HepG2 (cell line): ENCODE results near the gene NOS1. TPM values are rescaled to one million over a fixed set of nuclear protein-coding genes. Genes with fewer than 3 reads are reported as not detected.

Experiments used
- ATAC-seq: fragments of 200-7000 bp; cut with Tn5 transposase; 3 replicates; pipeline ENCODE4 v1.9.1; 2020; ENCODE audit warnings: mild to moderate bottlenecking, moderate library complexity
- BruUV-seq: library from RNA; stranded (reverse); fragments of 400-500 nt; replicated peaks from 2 replicates; lab custom pipeline; 2021; lab: Mats Ljungman, UMichigan
- CTCF ChIA-PET: fragments of 300-600 bp; formaldehyde crosslinking; extraction: SDS; loops from one replicate; lab custom pipeline; 2021; ENCODE audit warnings: low total read pairs, inconsistent platforms, low intra/inter-chr PET ratio; lab: Yijun Ruan, JAX
- POLR2A ChIA-PET: fragments of 350-600 bp; sonication (Branson Sonifier 250); formaldehyde crosslinking; loops from one replicate; lab custom pipeline; 2020; ENCODE audit warnings: antibody characterized with exemption, inconsistent platforms; lab: Yijun Ruan, JAX
- DNase-seq: peaks from one replicate; pipeline ENCODE4 v3.0.0-alpha.2; 2015; ENCODE audit warnings: low spot score
- FAIRE-seq: peaks from 3 replicates; lab custom pipeline; 2011; peaks lifted over from hg19 to GRCh38; lab: Jason Lieb, UNC
- H2AFZ ChIP-seq: one replicate; pipeline ENCODE4 v1.6.1; 2011; ENCODE audit warnings: low read length, inconsistent platforms
- H3K27ac ChIP-seq: fragments of 300-600 bp; 3 replicates; pipeline ENCODE4 v1.8.0; 2011; ENCODE audit warnings: mixed run types, mild to moderate bottlenecking, mixed read lengths, low read length, inconsistent platforms; ENCODE audit not compliant: insufficient read depth; ENCODE audit errors: extremely low read length
- H3K27me3 ChIP-seq, 2 experiments: fragments of 200-600 bp in 1 of 2; 2 replicates in 1 of 2; 3 replicates in 1 of 2; pipeline versions ENCODE4 v1.6.0 to v1.8.0; 2011; ENCODE audit warnings: low read length in 2 of 2, mild to moderate bottlenecking in 2 of 2, moderate library complexity in 2 of 2, inconsistent platforms in 1 of 2; ENCODE audit not compliant: insufficient read depth in 2 of 2, control insufficient read depth in 1 of 2
- H3K36me3 ChIP-seq, 2 experiments: fragments of 200-600 bp in 1 of 2; replicated peaks in 1 of 2; 2 replicates in 1 of 2; 3 replicates in 1 of 2; pipeline versions ENCODE4 v1.5.1 to v1.8.0; 2011; ENCODE audit warnings: low read length in 2 of 2, inconsistent platforms in 1 of 2; ENCODE audit not compliant: insufficient read depth in 2 of 2, control insufficient read depth in 1 of 2
- H3K4me1 ChIP-seq: 2 replicates; pipeline ENCODE4 v1.5.1; 2012; ENCODE audit warnings: low read length, inconsistent platforms; ENCODE audit not compliant: insufficient read depth
- H3K4me2 ChIP-seq: 2 replicates; pipeline ENCODE4 v1.6.0; 2011; ENCODE audit warnings: low read depth, low read length, inconsistent platforms
- H3K4me3 ChIP-seq, 3 experiments: fragments of 200-600 bp in 1 of 3; sonication (generic), shearing (Covaris generic) in 1 of 3; replicated peaks in 1 of 3; 2 replicates each; pipeline ENCODE4 v1.5.1; 2011 to 2016; ENCODE audit warnings: low read length in 3 of 3, inconsistent platforms in 2 of 3, low read depth in 2 of 3, mild to moderate bottlenecking in 2 of 3, control low read depth in 1 of 3, mixed read lengths in 1 of 3; ENCODE audit not compliant: insufficient read depth in 1 of 3
- H3K79me2 ChIP-seq: one replicate; pipeline ENCODE4 v1.6.1; 2011; ENCODE audit warnings: low read length, inconsistent platforms; ENCODE audit not compliant: insufficient read depth
- H3K9ac ChIP-seq: 2 replicates; pipeline ENCODE4 v1.6.0; 2011; ENCODE audit warnings: mild to moderate bottlenecking, low read depth, low read length, inconsistent platforms; ENCODE audit not compliant: insufficient read depth
- H3K9me3 ChIP-seq: 2 replicates; pipeline ENCODE4 v1.5.1; 2012; ENCODE audit warnings: mild to moderate bottlenecking, low read length
- H4K20me1 ChIP-seq: 2 replicates; pipeline ENCODE4 v1.6.0; 2011; ENCODE audit warnings: inconsistent platforms, mild to moderate bottlenecking, low read length, moderate library complexity; ENCODE audit not compliant: insufficient read depth
- CENPT ChIP-seq: sonication (generic); formaldehyde crosslinking; IDR thresholded peaks from 2 replicates; pipeline ENCODE4 v1.8.0; 2022; ENCODE audit warnings: low read depth, mild to moderate bottlenecking, moderate library complexity, missing genetic modification reagents
- FOXP4 ChIP-seq: sonication (generic); formaldehyde crosslinking; IDR thresholded peaks from 2 replicates; pipeline ENCODE4 v1.4.0; 2020; ENCODE audit warnings: missing genetic modification reagents
- KLF6 ChIP-seq: IDR thresholded peaks from 2 replicates; pipeline ENCODE4 v1.8.0; 2016; ENCODE audit warnings: missing biosample characterization, missing genetic modification reagents
- PBX3 ChIP-seq: sonication (generic); formaldehyde crosslinking; IDR thresholded peaks from 2 replicates; pipeline ENCODE4 v1.8.1; 2023; ENCODE audit warnings: missing genetic modification reagents, inconsistent platforms, borderline replicate concordance
- RELA ChIP-seq: sonication (generic); formaldehyde crosslinking; IDR thresholded peaks from 2 replicates; pipeline ENCODE4 v1.4.0; 2020; ENCODE audit warnings: missing genetic modification reagents
- TSC22D2 ChIP-seq: sonication (generic); formaldehyde crosslinking; IDR thresholded peaks from 2 replicates; pipeline ENCODE4 v1.5.1; 2020; ENCODE audit warnings: missing genetic modification reagents, mild to moderate bottlenecking, borderline replicate concordance
- ZMYM4 ChIP-seq: sonication (generic); formaldehyde crosslinking; IDR thresholded peaks from 2 replicates; pipeline ENCODE4 v1.8.1; 2023; ENCODE audit warnings: mild to moderate bottlenecking, missing genetic modification reagents
- ZNF572 ChIP-seq: sonication (generic); formaldehyde crosslinking; IDR thresholded peaks from 2 replicates; pipeline ENCODE4 v1.5.1; 2020; ENCODE audit warnings: mild to moderate bottlenecking, missing genetic modification reagents
- WGBS: methylation state at CpG from one replicate; pipeline ENCODE4 v1.1.6; 2017; ENCODE audit warnings: low lambda C conversion rate; 5-methylcytosine and 5-hydroxymethylcytosine counted together
- in situ Hi-C: cut with HindIII; loops from 2 replicates; pipeline ENCODE4 v1.10.0; 2017; ENCODE audit warnings: low pct_unique_long_range_greater_than_20kb; ENCODE audit not compliant: extremely low pct_ligation_motif_present
- intact Hi-C: fragments of 100-400 bp; cut with micrococcal nuclease; formaldehyde crosslinking; loops from one replicate; pipeline ENCODE4 v1.10.0; 2022; ENCODE audit not compliant: unreplicated experiment
- polyA plus RNA-seq, 8 experiments: library from polyadenylated mRNA; depleted of rRNA in 3 of 8; stranded (reverse) in 7 of 8; unstranded in 1 of 8; fragments of >200 nt; fragmentation: Illumina TruSeq in 4 of 8; extraction: Trizol in 4 of 8; gene quantifications; 2 replicates each; pipeline versions ENCODE4 v1.2.1 to v1.2.3, GENCODE V29; 2011 to 2016; ENCODE audit warnings: low read depth in 4 of 8, missing spikeins in 1 of 8, mixed read lengths in 1 of 8; ENCODE audit not compliant: insufficient read depth in 1 of 8
- total RNA-seq, 5 experiments: library from RNA; depleted of rRNA; stranded (reverse); fragments of >200 nt; fragmentation: Illumina TruSeq; extraction: Trizol; gene quantifications; 2 replicates each; pipeline ENCODE4 v1.2.3, GENCODE V29; 2016; ENCODE audit warnings: low read depth in 1 of 5
- TF ChIP-seq, protein P1 (sequence below): IDR thresholded peaks from 2 replicates; pipeline ENCODE4 v1.6.1; 2016; ENCODE audit warnings: control low read depth

Gene NOS1
- total and polyA plus RNA-seq, 2 of the 13 experiments (the other 11 are each of a cell fraction or from before 2014, with no cell fraction given), result not detected

DNA sequence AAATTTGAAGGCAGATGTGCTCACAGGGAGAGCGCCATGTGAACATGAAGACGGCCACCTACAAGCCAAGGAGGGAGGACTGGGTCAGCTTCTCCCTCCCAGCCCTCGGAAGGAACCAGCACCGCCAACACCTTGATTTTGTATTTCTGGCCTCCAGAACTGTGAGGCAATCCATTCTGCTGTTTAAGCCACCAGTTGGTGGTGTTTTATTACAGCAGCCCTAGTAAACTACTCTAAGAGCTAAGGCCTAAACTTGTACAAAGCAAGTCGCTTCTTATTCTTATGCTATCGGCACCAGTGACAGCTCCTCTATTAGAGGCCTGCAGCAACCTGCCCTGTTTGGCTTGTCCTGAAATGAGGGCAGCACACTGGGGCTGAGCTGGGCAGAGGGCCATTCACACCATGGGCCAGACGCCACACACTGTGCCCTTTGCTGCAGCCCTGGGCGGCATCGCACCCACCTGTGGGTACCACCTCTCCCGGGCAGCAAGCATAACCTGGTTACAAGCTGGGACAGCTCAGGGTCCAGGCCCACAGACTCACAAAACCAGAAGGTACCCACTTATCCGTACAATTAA, 62.7 kb downstream of the NOS1 start:
- FAIRE-seq (no peak), ATAC-seq (no peak), DNase-seq (no peak)
- no peak overlapping the region for H3K4me2 ChIP-seq
- H3K36me3 ChIP-seq, result no peaks in the 10 kb centered on the region
- H3K27ac ChIP-seq, result no peak overlapping the region
- H2AFZ ChIP-seq, result no peak overlapping the region
- in situ Hi-C loops (no loop called here), intact Hi-C loops (no loop called here)
- POLR2A ChIA-PET, result no interaction called here
- 33% methylated on average over 8 of the region's 11 CpGs for WGBS
- H3K4me3 ChIP-seq, result no peak overlapping the region
- H3K9ac ChIP-seq, result no peak overlapping the region
- CTCF ChIA-PET, result no interaction called here
- no peaks in the 10 kb centered on the region for H3K9me3 ChIP-seq
- no peaks in the 10 kb centered on the region for H3K4me1 ChIP-seq
- no peaks in the 10 kb centered on the region for H3K79me2 ChIP-seq
- no TSS peak for BruUV-seq
- no peaks in the 10 kb centered on the region for H4K20me1 ChIP-seq
- TF ChIP-seq ZMYM4 (no peak), TSC22D2 (CRISPR knock-in tag) (no peak), ZNF572 (CRISPR knock-in tag) (no peak), PBX3 (CRISPR knock-in tag) (no peak), KLF6 (no peak), RELA (CRISPR knock-in tag) (no peak), FOXP4 (no peak), CENPT (CRISPR knock-in tag) (no peak)
- TF ChIP-seq, protein P1, sequence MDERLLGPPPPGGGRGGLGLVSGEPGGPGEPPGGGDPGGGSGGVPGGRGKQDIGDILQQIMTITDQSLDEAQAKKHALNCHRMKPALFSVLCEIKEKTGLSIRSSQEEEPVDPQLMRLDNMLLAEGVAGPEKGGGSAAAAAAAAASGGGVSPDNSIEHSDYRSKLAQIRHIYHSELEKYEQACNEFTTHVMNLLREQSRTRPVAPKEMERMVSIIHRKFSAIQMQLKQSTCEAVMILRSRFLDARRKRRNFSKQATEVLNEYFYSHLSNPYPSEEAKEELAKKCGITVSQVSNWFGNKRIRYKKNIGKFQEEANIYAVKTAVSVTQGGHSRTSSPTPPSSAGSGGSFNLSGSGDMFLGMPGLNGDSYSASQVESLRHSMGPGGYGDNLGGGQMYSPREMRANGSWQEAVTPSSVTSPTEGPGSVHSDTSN (CRISPR knock-in tag), result no peak
- H3K27me3 ChIP-seq, result peaks cover 0 to 7% of the 10 kb centered on the region in 2 experiments; a peak in 1 of 5 replicates
